Tibial nerve (tissue), 4 donors: ENCODE results near the gene PPHLN1. TPM values are rescaled to one million over a fixed set of nuclear protein-coding genes. Genes with fewer than 3 reads are reported as not detected.

Experiments used
- DNase-seq, 2 donors: peaks; one replicate each; pipeline ENCODE4 v3.0.0-alpha.2; 2019; ENCODE audit warnings: low spot score in 2 of 2
- H3K27ac ChIP-seq, 4 donors: fragments of 200-600 bp; sonication (generic) in 3 of 4; one replicate each; pipeline ENCODE4 v1.5.1; 2017 to 2019; ENCODE audit warnings: mild to moderate bottlenecking in 1 of 4
- H3K27me3 ChIP-seq, 2 donors: fragments of 200-600 bp; sonication (generic) in 1 of 2; one replicate each; pipeline versions ENCODE4 v1.5.1 to v1.6.0; 2017 to 2019
- H3K36me3 ChIP-seq, 3 donors: fragments of 200-600 bp; sonication (generic); one replicate each; pipeline ENCODE4 v1.5.1; 2018 to 2019
- H3K4me1 ChIP-seq, 4 donors: fragments of 200-600 bp; sonication (generic) in 3 of 4; one replicate each; pipeline ENCODE4 v1.5.1; 2017 to 2019
- H3K4me3 ChIP-seq, 4 donors: fragments of 200-600 bp; sonication (generic) in 3 of 4; one replicate each; pipeline ENCODE4 v1.5.1; 2017 to 2019; ENCODE audit warnings: mild to moderate bottlenecking in 1 of 4, moderate library complexity in 1 of 4
- H3K9me3 ChIP-seq, 4 donors: fragments of 200-600 bp; sonication (generic) in 3 of 4; one replicate each; pipeline ENCODE4 v1.5.1; 2017 to 2019
- CTCF ChIP-seq, 5 experiments: fragments of 200-600 bp in 3 of 5; fragments of 450-650 bp in 2 of 5; sonication (generic) in 3 of 5; IDR thresholded peaks; one replicate each; pipeline ENCODE4 v1.5.1; 2016 to 2019; ENCODE audit warnings: antibody characterized with exemption in 5 of 5, mild to moderate bottlenecking in 3 of 5, moderate library complexity in 2 of 5
- EP300 ChIP-seq, 2 donors: sonication (generic); formaldehyde crosslinking; IDR thresholded peaks; one replicate each; pipeline ENCODE4 v1.6.1; 2017; ENCODE audit warnings: antibody characterized with exemption in 2 of 2, mild to moderate bottlenecking in 1 of 2
- POLR2A ChIP-seq, 2 donors: fragments of 450-650 bp; IDR thresholded peaks; one replicate each; pipeline ENCODE4 v1.6.1; 2017; ENCODE audit warnings: antibody characterized with exemption in 2 of 2, mild to moderate bottlenecking in 2 of 2, moderate library complexity in 2 of 2
- WGBS, 2 donors: methylation state at CpG; one replicate each; pipeline ENCODE4 v1.1.5; 2018; 5-methylcytosine and 5-hydroxymethylcytosine counted together
- total RNA-seq, 4 donors: library from RNA; depleted of rRNA; stranded (reverse); fragments of >200 nt; gene quantifications; one replicate each; pipeline ENCODE4 v1.1.0, GENCODE V29; 2016

The PPHLN1 gene
- total RNA-seq, 4 donors from 2014 or later: 38.6 to 64.5 (median 51.7) TPM

GRCh38 chr12:42442311-42442759, 116.4 kb downstream of the PPHLN1 start:
- DNase-seq: no peak
- Histone ChIP-seq H3K4me1 (peaks cover 0 to 6% (median 0%) of the 10 kb centered on the region in 4 donors), H3K36me3 (peaks cover 0 to 67% (median 13%) of the 10 kb centered on the region in 3 donors), H3K27me3 (no peaks in the 10 kb centered on the region), H3K27ac (no peak overlapping the region), H3K9me3 (peaks cover 0 to 12% (median 0%) of the 10 kb centered on the region in 4 donors), H3K4me3 (no peak overlapping the region)
- 89 to 93% methylated on average over 19 of the region's 19 CpGs for WGBS, 2 donors
- no peak for TF ChIP-seq POLR2A (IDR thresholded peaks at IDR 0.05)
- no peak for TF ChIP-seq EP300 (IDR thresholded peaks at IDR 0.05)
- no peak for TF ChIP-seq CTCF (IDR thresholded peaks at IDR 0.05)

GRCh38 chr12:42442888-42443287, 116.9 kb downstream of the PPHLN1 start:
- no peak for TF ChIP-seq EP300 (IDR thresholded peaks at IDR 0.05)
- no peak for TF ChIP-seq POLR2A (IDR thresholded peaks at IDR 0.05)
- TF ChIP-seq CTCF (IDR thresholded peaks at IDR 0.05): no peak
- 92 to 93% methylated on average over 8 of the region's 8 CpGs for WGBS, 2 donors
- peaks cover 0 to 67% (median 13%) of the 10 kb centered on the region in 3 donors for H3K36me3 ChIP-seq
- no peak overlapping the region for H3K27ac ChIP-seq
- no peak overlapping the region for H3K4me3 ChIP-seq
- no peak for DNase-seq
- peaks cover 0 to 10% (median 0%) of the 10 kb centered on the region in 4 donors for H3K4me1 ChIP-seq
- no peaks in the 10 kb centered on the region for H3K27me3 ChIP-seq
- peaks cover 0 to 12% (median 0%) of the 10 kb centered on the region in 4 donors for H3K9me3 ChIP-seq

GRCh38 chr12:42444192-42444943, 118.4 kb downstream of the PPHLN1 start:
- Histone ChIP-seq H3K4me3 (no peak overlapping the region), H3K4me1 (peaks cover 0 to 10% (median 0%) of the 10 kb centered on the region in 4 donors), H3K27ac (no peak overlapping the region), H3K36me3 (peaks cover 0 to 76% (median 13%) of the 10 kb centered on the region in 3 donors), H3K9me3 (peaks cover 0 to 12% (median 0%) of the 10 kb centered on the region in 4 donors), H3K27me3 (no peaks in the 10 kb centered on the region)
- DNase-seq: no peak
- no peak for TF ChIP-seq POLR2A (IDR thresholded peaks at IDR 0.05)
- no peak for TF ChIP-seq EP300 (IDR thresholded peaks at IDR 0.05)
- no peak for TF ChIP-seq CTCF (IDR thresholded peaks at IDR 0.05)
- WGBS, 2 donors: 94 to 95% methylated on average over 7 of the region's 7 CpGs

GRCh38 chr12:42445891-42446290, 119.9 kb downstream of the PPHLN1 start:
- H3K4me3 ChIP-seq: no peak overlapping the region
- H3K27me3 ChIP-seq: no peaks in the 10 kb centered on the region
- H3K36me3 ChIP-seq: peaks cover 0 to 84% (median 13%) of the 10 kb centered on the region in 3 donors
- peaks cover 0 to 14% (median 0%) of the 10 kb centered on the region in 4 donors for H3K4me1 ChIP-seq
- DNase-seq: no peak
- TF ChIP-seq POLR2A (IDR thresholded peaks at IDR 0.05) (no peak), CTCF (IDR thresholded peaks at IDR 0.05) (no peak), EP300 (IDR thresholded peaks at IDR 0.05) (no peak)
- WGBS, 2 donors: 90 to 94% methylated on average over 12 to 16 of the region's 16 CpGs
- peaks cover 0 to 12% (median 0%) of the 10 kb centered on the region in 4 donors for H3K9me3 ChIP-seq
- no peak overlapping the region for H3K27ac ChIP-seq

DNA sequence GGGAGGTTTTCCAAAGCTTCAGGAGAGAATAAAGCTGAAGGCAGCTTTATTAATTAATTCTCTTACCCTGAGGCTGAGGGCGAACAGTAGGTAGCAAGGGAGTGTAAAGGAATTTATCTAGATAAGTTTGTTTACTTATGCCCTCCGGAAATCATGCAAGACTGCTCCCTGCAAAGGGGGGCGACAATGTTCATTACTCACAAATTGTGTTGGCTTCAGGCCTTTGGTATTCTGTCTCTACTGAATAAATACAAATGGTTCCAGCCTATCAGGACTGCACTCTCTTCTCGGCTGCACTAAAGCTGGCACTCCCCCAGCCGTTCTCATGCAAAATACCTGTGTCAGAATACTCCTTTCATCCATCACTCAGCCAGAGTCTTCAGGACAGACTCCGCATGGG, 120.8 kb downstream of the PPHLN1 start:
- WGBS, 2 donors: 58 to 60% methylated on average over 6 of the region's 6 CpGs
- TF ChIP-seq EP300 (IDR thresholded peaks at IDR 0.05): no peak
- no peak for TF ChIP-seq POLR2A (IDR thresholded peaks at IDR 0.05)
- TF ChIP-seq CTCF (IDR thresholded peaks at IDR 0.05): no peak
- no peak overlapping the region for H3K27ac ChIP-seq
- H3K27me3 ChIP-seq: no peaks in the 10 kb centered on the region
- no peak overlapping the region for H3K4me3 ChIP-seq
- H3K9me3 ChIP-seq: peaks cover 0 to 12% (median 0%) of the 10 kb centered on the region in 4 donors
- H3K36me3 ChIP-seq: peaks cover 0 to 83% (median 13%) of the 10 kb centered on the region in 3 donors
- no peak for DNase-seq
- H3K4me1 ChIP-seq: peaks cover 0 to 14% (median 0%) of the 10 kb centered on the region in 4 donors
